ENCODE measurements around the gene ZBP1.

DNA sequence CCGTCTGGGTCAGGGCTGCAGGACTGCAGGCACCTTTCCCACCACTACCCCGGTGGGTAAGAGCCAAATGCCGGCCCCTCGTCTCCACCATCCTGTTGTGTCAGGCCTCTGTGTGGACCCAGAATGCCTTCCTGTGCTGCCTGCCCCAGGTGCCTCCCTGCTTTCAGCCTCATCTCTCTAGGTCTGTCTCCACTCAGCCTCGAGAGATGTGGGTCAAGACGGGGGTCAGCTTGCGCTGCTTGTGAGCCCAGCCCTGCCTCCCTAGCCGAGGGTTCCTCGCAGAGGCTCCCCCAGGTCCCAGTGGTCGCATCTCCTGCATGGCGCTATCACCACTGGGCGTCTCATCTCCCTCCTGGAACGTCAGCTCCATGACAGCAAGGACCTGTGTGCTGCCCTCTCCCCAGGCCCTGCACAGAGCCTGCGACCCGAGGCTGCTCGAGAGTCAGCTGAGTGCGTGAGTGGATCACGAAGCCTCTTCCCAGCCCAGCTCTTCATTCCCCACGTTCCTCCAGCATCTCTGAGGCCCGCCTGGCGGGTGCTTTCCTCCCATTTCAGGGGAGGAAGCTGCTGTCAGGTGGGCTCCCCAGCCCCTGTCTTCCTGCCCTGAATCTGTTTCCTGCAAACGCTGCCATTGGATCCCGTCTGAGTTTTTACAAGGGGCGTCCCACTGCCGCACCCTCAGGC, 38.7 kb upstream of the ZBP1 start:
- TF ChIP-seq, protein P1, sequence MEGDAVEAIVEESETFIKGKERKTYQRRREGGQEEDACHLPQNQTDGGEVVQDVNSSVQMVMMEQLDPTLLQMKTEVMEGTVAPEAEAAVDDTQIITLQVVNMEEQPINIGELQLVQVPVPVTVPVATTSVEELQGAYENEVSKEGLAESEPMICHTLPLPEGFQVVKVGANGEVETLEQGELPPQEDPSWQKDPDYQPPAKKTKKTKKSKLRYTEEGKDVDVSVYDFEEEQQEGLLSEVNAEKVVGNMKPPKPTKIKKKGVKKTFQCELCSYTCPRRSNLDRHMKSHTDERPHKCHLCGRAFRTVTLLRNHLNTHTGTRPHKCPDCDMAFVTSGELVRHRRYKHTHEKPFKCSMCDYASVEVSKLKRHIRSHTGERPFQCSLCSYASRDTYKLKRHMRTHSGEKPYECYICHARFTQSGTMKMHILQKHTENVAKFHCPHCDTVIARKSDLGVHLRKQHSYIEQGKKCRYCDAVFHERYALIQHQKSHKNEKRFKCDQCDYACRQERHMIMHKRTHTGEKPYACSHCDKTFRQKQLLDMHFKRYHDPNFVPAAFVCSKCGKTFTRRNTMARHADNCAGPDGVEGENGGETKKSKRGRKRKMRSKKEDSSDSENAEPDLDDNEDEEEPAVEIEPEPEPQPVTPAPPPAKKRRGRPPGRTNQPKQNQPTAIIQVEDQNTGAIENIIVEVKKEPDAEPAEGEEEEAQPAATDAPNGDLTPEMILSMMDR (IDR thresholded peaks at IDR 0.05; ENCODE audit: low read depth, low read length, poor library complexity, severe bottlenecking): no peak
- TF ChIP-seq EZH2phosphoT487 (IDR thresholded peaks at IDR 0.05; ENCODE audit: borderline replicate concordance, low read length): no peak
